EH (cell line): ENCODE data around the gene MRC2.
"Not testable (repeated sequence)": the region's sequence is repeated elsewhere in the genome, so short reads cannot be mapped to it uniquely, and the experiment has no call there.

Experiments used
- DNase-seq: peaks from one replicate; pipeline ENCODE4 v3.0.0-alpha.2; 2015; ENCODE audit warnings: low read depth

The MRC2 gene

GRCh38 chr17:62681061-62681938 lies 53.8 kb downstream of the MRC2 start:
- DNase-seq: no peak

- DNase-seq: no peak
These were observed 54.5 kb downstream of the MRC2 start for GRCh38 chr17:62681939-62682381.

GRCh38 chr17:62684179-62684578 lies 56.7 kb downstream of the MRC2 start:
- no peak for DNase-seq

- no peak for DNase-seq
These were observed 60.5 kb downstream of the MRC2 start for GRCh38 chr17:62687997-62688396.

- no peak for DNase-seq
These were observed 61.1 kb downstream of the MRC2 start for GRCh38 chr17:62688398-62689160.

- no peak for DNase-seq
These were observed 62.1 kb downstream of the MRC2 start for GRCh38 chr17:62689441-62690167.

- DNase-seq: no peak
These were observed 62.9 kb downstream of the MRC2 start for GRCh38 chr17:62690168-62690897.

- not testable (repeated sequence) for DNase-seq
These were observed 64.1 kb downstream of the MRC2 start for GRCh38 chr17:62691589-62691915.

- DNase-seq: no peak
These were observed 64.7 kb downstream of the MRC2 start for GRCh38 chr17:62692159-62692651.

- peak; percentile 43 for DNase-seq
These were observed 65.4 kb downstream of the MRC2 start for GRCh38 chr17:62692721-62693431.

GRCh38 chr17:62693616-62694409 lies 66.3 kb downstream of the MRC2 start:
- DNase-seq: no peak

GRCh38 chr17:62695093-62695738 lies 67.7 kb downstream of the MRC2 start:
- not testable (repeated sequence) for DNase-seq

GRCh38 chr17:62696256-62696655 lies 68.8 kb downstream of the MRC2 start:
- DNase-seq: peak; percentile 42

GRCh38 chr17:62696726-62697490 lies 69.4 kb downstream of the MRC2 start:
- no peak for DNase-seq

GRCh38 chr17:62698459-62698858 lies 71.0 kb downstream of the MRC2 start:
- not testable (repeated sequence) for DNase-seq

GRCh38 chr17:62700964-62701705 lies 73.7 kb downstream of the MRC2 start:
- no peak for DNase-seq

GRCh38 chr17:62701706-62702085 lies 74.2 kb downstream of the MRC2 start:
- DNase-seq: no peak

- no peak for DNase-seq
These were observed 75.3 kb downstream of the MRC2 start for GRCh38 chr17:62702746-62703260.
